PC-9 (cell line): ENCODE results near the gene NTN4. TPM values are rescaled to one million over a fixed set of nuclear protein-coding genes. Genes with fewer than 3 reads are reported as not detected.

Experiments
- Bru-seq: library from RNA; stranded (reverse); fragments of 400-500 nt; gene quantifications from one replicate; lab custom pipeline; 2021; lab: Mats Ljungman, UMichigan
- BruChase-seq, 2 experiments: library from RNA; stranded (reverse); fragments of 400-500 nt; gene quantifications; one replicate each; lab custom pipeline; 2021; lab: Mats Ljungman, UMichigan
- BruUV-seq: library from RNA; stranded (reverse); fragments of 400-500 nt; replicated peaks from 2 replicates; lab custom pipeline; 2021; lab: Mats Ljungman, UMichigan
- CTCF ChIA-PET: fragments of 300-600 bp; sonication (Branson Sonifier 250); formaldehyde crosslinking; loops from one replicate; lab custom pipeline; 2022; ENCODE audit warnings: antibody characterized with exemption; lab: Charles Lee
- POLR2A ChIA-PET: fragments of 300-600 bp; sonication (Branson Sonifier 250); formaldehyde crosslinking; loops from one replicate; lab custom pipeline; 2022; ENCODE audit warnings: antibody characterized with exemption; ENCODE audit not compliant: unreplicated experiment; lab: Charles Lee
- DNase-seq, 2 experiments: peaks; one replicate each; pipeline versions ENCODE4 v3.0.0 to v3.0.0-alpha.2; 2015 to 2022; ENCODE audit warnings: mixed read lengths in 1 of 2
- H2AFZ ChIP-seq: fragments of 200-600 bp; sonication (generic); 2 replicates; pipeline ENCODE4 v1.8.1; 2017; ENCODE audit warnings: antibody characterized with exemption
- H3F3A ChIP-seq: fragments of 200-600 bp; sonication (generic); 2 replicates; pipeline ENCODE4 v1.8.1; 2017; ENCODE audit warnings: antibody characterized with exemption, mild to moderate bottlenecking, low read depth; ENCODE audit not compliant: insufficient read depth
- H3K27ac ChIP-seq: fragments of 200-600 bp; sonication (generic); 2 replicates; pipeline ENCODE4 v1.6.1; 2016; ENCODE audit warnings: mixed run types
- H3K27me3 ChIP-seq: fragments of 200-600 bp; sonication (generic); 2 replicates; pipeline ENCODE4 v1.6.1; 2016; ENCODE audit warnings: low read depth, mixed run types; ENCODE audit not compliant: insufficient read depth
- H3K36me3 ChIP-seq: fragments of 200-600 bp; sonication (generic); 2 replicates; pipeline ENCODE4 v1.6.1; 2016; ENCODE audit warnings: low read depth, mixed run types
- H3K4me1 ChIP-seq: fragments of 200-600 bp; sonication (generic); replicated peaks from 2 replicates; pipeline ENCODE4 v1.6.1; 2016; ENCODE audit warnings: mixed run types; ENCODE audit not compliant: insufficient read depth
- H3K4me2 ChIP-seq: fragments of 200-600 bp; sonication (generic); 2 replicates; pipeline ENCODE4 v1.6.1; 2017; ENCODE audit warnings: mixed run types
- H3K4me3 ChIP-seq: fragments of 200-600 bp; sonication (generic); 2 replicates; pipeline ENCODE4 v1.6.1; 2016; ENCODE audit warnings: mixed run types
- H3K79me2 ChIP-seq: fragments of 200-600 bp; sonication (generic); 2 replicates; pipeline ENCODE4 v1.6.1; 2017; ENCODE audit warnings: low read depth, mixed run types
- H3K9me2 ChIP-seq: fragments of 200-600 bp; sonication (generic); 2 replicates; pipeline ENCODE4 v1.8.1; 2017; ENCODE audit warnings: mild to moderate bottlenecking; ENCODE audit not compliant: insufficient read depth
- H3K9me3 ChIP-seq: fragments of 200-600 bp; sonication (generic); 2 replicates; pipeline ENCODE4 v1.8.1; 2016; ENCODE audit warnings: low read depth; ENCODE audit not compliant: insufficient read depth
- H4K20me1 ChIP-seq: fragments of 200-600 bp; sonication (generic); 2 replicates; pipeline ENCODE4 v1.8.1; 2017; ENCODE audit not compliant: insufficient read depth
- CTCF ChIP-seq: fragments of 200-600 bp; sonication (generic); conservative IDR thresholded peaks from 2 replicates; pipeline ENCODE4 v1.6.1; 2017; ENCODE audit warnings: mixed run types, antibody characterized with exemption, mild to moderate bottlenecking, moderate library complexity
- EZH2 ChIP-seq: fragments of 200-600 bp; sonication (generic); IDR thresholded peaks from 2 replicates; pipeline ENCODE4 v1.8.0; 2017; ENCODE audit warnings: antibody characterized with exemption, low read depth
- intact Hi-C: fragments of 100-400 bp; cut with micrococcal nuclease; formaldehyde crosslinking; loops from one replicate; pipeline ENCODE4 v1.10.0; 2022; ENCODE audit not compliant: unreplicated experiment
- long read RNA-seq: library from polyadenylated mRNA; stranded (forward); transcript quantifications from one replicate; pipeline ENCODE4 v2.0.0, GENCODE V29; 2022
- total RNA-seq: library from RNA; stranded (reverse); gene quantifications from 2 replicates; pipeline ENCODE4 v1.2.3, GENCODE V29; 2021

NTN4 gene
- total RNA-seq (41.5 and 46.0 TPM in 2 replicates), Bru-seq, nascent RNA (percentile 81 among the genes with signal in this experiment), BruChase-seq, experiment 1, labeled RNA remaining after a 2-hour chase (percentile 81 among the genes with signal in this experiment), BruChase-seq, experiment 2, labeled RNA remaining after a 6-hour chase (percentile 71 among the genes with signal in this experiment)
- long read RNA-seq, transcript NTN4-201 (10 exons, 3,615 nt) = major isoform, 83 of 106 reads
- long read RNA-seq, partial matches to known transcripts = 7 of 106 reads
- long read RNA-seq, other reads (novel, unspliced or antisense) = 13 of 106 reads

- Histone ChIP-seq H3K9me3 (no peaks in the 10 kb centered on the region), H3K27ac (peak within 1 kb of the TSS; percentile 96), H3F3A (peaks cover 19% of the 10 kb centered on the region; the same call in 1 of the 2 replicates), H4K20me1 (no peaks in the 10 kb centered on the region), H3K79me2 (peaks cover 72% of the 10 kb centered on the region), H3K4me2 (peak within 1 kb of the TSS; percentile 97), H3K4me3 (peak within 1 kb of the TSS; percentile 93), H3K27me3 (no peaks in the 10 kb centered on the region), H3K4me1 (peaks cover 71% of the 10 kb centered on the region), H3K9me2 (no peaks in the 10 kb centered on the region), H3K36me3 (peaks cover 18% of the 10 kb centered on the region), H2AFZ (peak within 1 kb of the TSS; percentile 20; the same call in 1 of the 2 replicates)
- DNase-seq = peak in 1 of 2 experiments; percentile 44
- ChIA-PET CTCF (interaction anchor here (0.6 kb wide), 2 partner anchors 28 to 48 kb away, joined by 3 to 4 read pairs; no protein-coding TSS in a partner anchor), POLR2A (interaction anchor here (0.5 kb wide), 1 partner anchor 58 kb away, joined by 4 read pairs; no protein-coding TSS in a partner anchor)
- no TSS peak for BruUV-seq
- intact Hi-C loops = no loop called here
- no peak for TF ChIP-seq CTCF
- no peak for TF ChIP-seq EZH2
Measured at GRCh38 chr12:95790033-95790916, at the start of gene NTN4. NTN4 (minus strand) TSS chr12:95790764; CDS start chr12:95790309, 455 bp downstream.

GRCh38 chr12:95838125-95838524 is 47.6 kb upstream of the NTN4 start:
- POLR2A ChIA-PET = no interaction called here
- no peaks in the 10 kb centered on the region for H3K27me3 ChIP-seq
- DNase-seq = peak in 1 of 2 experiments; percentile 24

More at GRCh38 chr12:95838125-95838524, 47.6 kb upstream of the NTN4 start:
- Histone ChIP-seq H3K9me2 (no peaks in the 10 kb centered on the region), H3K9me3 (no peaks in the 10 kb centered on the region), H3K27ac (no peak overlapping the region), H3K36me3 (no peaks in the 10 kb centered on the region), H3K4me3 (no peak overlapping the region), H3K4me1 (peaks cover 21% of the 10 kb centered on the region), H3F3A (peaks cover 13% of the 10 kb centered on the region; the same call in 1 of the 2 replicates), H3K79me2 (no peaks in the 10 kb centered on the region), H3K4me2 (no peak overlapping the region), H2AFZ (no peak overlapping the region), H4K20me1 (no peaks in the 10 kb centered on the region)
- BruUV-seq = no TSS peak
- TF ChIP-seq EZH2 = no peak
- TF ChIP-seq CTCF = no peak
- intact Hi-C loops = no loop called here
- CTCF ChIA-PET = interaction anchor here (0.6 kb wide), 1 partner anchor 49 kb away, joined by 3 read pairs; no protein-coding TSS in a partner anchor
